Smooth muscle cell of the brain vasculature (primary cell): ENCODE data around the gene CACTIN.
"Not testable (repeated sequence)": the region's sequence is repeated elsewhere in the genome, so short reads cannot be mapped to it uniquely, and the experiment has no call there.

Experiments used
- DNase-seq: peaks from one replicate; pipeline ENCODE4 v3.0.0-alpha.2; 2012; ENCODE audit warnings: low read depth, low spot score

CACTIN gene

GRCh38 chr19:3626473-3627350 is at the start of gene CACTIN:
Gene CACTIN (minus strand): TSS chr19:3626790. CDS start chr19:3626762, 28 bp downstream.
- peak; percentile 92 for DNase-seq

DNA sequence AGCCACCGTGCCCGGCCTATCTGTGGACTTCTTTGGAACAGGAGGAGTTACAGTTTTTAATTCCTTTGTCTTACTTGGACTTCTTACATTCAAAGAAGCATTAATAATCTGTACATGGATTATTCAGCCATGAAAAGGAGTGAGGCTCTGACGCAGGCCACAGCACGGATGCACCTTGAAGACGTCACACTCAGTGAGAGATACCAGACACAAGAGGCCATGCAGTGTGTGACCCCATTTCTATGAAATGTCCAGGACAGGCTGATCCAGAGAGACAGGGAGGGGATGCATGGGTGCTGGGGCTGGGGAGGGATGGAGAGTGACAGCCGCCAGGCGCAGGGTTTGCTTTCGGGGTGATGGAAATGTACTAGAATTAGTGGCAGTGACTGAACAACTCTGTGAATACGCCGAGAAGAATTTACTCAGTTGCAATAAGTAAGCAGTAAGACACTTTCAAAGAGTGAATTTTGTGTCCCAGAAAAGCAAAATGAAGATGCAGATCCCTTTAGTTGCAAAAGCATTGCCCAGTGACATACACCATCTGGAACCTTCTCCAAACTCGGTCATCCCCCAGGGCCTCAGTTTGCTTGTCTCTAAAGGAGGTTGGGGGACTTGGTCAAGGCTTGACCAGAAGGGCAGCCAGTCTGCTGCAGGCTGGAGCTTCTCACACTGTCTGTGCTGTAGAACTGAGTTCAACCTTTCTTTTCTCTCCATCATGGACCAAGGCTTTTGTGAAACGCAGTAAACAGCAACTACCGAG is 48.4 kb upstream of the CACTIN start:
- no peak for DNase-seq

DNA sequence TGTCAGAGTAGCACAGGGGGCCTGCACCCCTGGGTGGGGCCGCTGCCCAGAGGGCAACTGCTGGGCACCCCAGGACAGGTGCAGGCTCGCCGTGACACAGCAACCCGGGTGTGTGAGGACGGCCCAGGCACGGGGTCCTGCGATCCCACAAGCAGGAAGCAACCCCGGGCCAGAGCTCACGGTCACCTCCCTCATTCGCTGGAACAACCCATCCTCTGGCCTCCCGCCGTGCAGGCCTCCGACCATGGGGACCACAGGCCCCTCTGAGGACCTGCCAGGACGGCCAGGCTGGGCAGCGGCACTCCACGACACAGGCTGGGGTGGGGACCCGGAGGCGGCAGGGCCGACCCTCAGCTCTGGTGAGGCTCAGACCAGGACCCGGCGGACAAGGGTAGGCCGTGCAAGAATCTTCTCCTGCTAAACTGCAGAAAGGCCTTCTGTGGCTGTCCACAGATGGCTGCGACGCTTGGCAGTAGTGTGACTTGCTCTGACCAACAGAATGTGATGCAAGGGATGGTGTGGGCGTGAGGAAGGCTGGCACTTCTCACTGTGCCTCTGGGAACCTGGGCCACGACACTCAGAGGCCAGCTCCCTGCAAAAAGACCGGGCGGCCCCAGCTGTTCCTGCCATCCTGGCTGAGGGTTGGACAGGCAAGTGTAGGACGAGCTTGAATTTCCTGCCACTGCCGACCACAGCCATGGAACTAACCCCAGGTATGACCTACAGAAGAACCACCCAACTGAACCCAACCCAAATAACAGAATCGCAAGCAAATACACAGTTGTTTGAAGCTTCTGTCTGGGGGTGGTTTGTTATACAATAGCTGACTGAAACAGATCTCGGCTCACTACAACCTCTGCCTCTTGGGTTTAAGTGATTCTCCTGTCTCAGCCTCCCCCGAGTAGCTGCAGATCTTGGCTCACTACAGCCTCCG is 47.2 kb upstream of the CACTIN start:
- no peak for DNase-seq

GRCh38 chr19:3672993-3673392 is 46.4 kb upstream of the CACTIN start:
- DNase-seq = no peak

- no peak for DNase-seq
These were observed 46.0 kb upstream of the CACTIN start for GRCh38 chr19:3672575-3672948.

GRCh38 chr19:3671680-3672574 is 45.3 kb upstream of the CACTIN start:
- no peak for DNase-seq

GRCh38 chr19:3670796-3671679 is 44.4 kb upstream of the CACTIN start:
- DNase-seq = no peak

DNA sequence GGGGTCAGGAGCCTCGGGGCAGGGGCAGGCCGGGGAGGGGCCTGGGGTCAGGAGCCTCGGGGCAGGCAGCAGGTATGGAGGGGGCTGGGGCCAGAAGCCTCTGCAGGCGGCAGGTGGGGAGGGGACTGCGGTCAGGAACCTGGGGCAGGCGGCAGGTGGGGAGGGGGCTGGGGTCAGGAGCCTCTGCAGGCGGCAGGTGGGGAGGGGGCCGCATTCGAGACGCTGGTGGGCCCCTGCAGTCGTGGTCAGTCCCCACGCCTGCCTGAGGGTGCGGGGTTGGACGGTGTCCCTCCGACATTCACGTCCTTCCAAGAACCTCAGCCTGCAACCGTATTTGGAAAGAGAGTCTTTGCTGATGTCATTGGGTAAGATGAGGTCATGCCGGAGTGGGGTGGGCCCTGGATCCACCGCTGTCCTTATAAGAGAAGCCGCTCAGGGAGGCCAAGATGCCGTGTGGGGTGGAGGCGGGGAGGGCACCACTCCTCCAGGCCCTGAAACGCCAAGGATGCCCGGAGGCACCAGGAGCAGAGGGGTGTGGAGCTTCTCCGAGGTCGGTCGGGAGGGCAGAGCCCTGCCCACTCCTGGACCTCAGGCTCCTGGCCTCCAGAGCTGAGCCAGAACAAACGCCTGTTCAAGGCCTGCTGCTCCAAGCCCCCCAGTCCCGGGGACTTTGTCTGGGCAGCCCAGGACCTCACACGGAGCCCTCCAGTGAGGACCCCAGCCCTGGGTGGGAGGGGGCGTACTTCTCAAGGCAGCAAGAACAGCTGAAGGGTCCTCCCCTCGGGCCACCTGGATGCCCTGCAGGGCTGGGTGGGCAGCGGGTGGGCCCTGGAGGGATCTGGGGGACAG is 43.6 kb upstream of the CACTIN start:
- no peak for DNase-seq

GRCh38 chr19:3669082-3669946 is 42.7 kb upstream of the CACTIN start:
- no peak for DNase-seq

DNA sequence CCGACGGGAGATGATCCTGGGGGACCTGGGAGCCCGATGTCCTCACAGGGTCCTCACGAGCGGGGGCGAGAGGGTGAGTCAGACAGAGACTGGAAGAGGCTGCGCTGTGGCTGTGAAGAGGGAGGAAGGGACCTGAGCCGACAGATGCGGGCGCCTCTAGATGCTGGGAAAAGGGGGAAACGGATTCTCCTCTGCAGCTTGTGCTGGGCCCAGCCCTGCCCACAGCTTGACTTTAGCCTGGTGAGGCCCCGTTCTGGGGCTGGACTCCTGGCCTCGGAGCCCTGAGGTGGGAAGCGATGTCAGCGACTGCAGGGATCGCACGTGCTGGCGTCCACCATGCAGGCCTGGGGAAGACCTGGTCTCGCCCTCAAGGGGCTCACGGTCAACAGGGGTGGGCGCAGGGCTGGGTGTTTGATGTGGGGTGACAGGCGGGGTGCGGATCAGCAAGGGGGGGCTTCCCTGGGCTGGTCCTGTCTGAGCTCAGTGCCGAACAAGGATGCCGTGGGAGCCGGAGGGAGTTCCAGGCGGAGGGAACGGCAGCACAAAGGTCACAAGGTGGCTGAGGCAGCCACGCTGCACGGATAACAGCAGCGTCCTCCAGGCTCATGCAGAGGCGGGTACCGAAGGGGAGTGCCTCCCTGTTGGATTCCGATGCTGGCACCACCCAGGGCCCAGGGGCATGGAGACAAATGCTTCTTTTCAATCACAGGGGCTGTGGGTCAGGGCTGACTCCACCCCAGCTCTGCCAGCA is 41.9 kb upstream of the CACTIN start:
- DNase-seq = no peak

GRCh38 chr19:3667766-3668165 is 41.2 kb upstream of the CACTIN start:
- DNase-seq = no peak

GRCh38 chr19:3667037-3667638 is 40.5 kb upstream of the CACTIN start:
- no peak for DNase-seq

- DNase-seq = not testable (repeated sequence)
These were observed 39.9 kb upstream of the CACTIN start for GRCh38 chr19:3666545-3666856.

DNA sequence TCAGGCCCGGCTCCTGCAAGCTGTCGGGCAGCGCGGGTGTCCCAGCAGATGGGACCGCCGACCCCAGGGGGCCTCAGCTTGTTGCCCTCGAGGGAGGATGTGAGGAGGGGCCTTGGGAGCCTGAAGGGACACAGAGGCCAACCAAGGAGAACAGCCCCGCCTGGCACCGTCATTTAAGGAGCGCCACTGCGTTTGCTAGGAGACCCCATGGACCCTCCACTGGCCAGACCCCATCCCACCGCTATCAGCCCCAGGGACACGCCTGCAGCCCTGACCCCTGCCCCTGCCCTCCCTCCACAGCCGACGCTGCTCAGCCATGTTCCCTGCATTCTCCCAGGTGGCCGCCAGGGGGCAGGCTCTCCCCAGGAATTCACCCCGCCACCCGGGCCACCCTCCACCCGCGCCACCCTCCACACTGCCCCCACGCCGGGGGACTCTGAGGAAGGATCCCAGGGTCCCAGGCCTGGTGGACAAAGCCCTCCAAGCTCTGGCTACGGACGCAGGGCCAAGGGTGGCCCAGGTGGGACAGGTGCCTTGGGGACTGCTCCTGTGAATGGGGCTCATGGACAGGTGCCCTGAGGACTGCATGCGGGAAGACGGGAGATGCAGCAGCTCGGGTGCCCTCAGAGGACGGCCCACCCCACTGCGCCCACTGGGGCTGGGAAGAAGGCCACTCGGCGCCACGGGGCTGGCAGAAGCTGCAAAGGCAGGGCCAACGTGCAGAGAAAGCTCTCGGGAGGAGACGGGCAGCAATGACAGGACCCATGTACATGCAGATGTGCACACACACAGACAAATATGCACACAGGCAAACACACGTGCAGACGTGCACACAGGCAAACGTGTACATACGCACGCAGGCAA is 39.3 kb upstream of the CACTIN start:
- DNase-seq = no peak

DNA sequence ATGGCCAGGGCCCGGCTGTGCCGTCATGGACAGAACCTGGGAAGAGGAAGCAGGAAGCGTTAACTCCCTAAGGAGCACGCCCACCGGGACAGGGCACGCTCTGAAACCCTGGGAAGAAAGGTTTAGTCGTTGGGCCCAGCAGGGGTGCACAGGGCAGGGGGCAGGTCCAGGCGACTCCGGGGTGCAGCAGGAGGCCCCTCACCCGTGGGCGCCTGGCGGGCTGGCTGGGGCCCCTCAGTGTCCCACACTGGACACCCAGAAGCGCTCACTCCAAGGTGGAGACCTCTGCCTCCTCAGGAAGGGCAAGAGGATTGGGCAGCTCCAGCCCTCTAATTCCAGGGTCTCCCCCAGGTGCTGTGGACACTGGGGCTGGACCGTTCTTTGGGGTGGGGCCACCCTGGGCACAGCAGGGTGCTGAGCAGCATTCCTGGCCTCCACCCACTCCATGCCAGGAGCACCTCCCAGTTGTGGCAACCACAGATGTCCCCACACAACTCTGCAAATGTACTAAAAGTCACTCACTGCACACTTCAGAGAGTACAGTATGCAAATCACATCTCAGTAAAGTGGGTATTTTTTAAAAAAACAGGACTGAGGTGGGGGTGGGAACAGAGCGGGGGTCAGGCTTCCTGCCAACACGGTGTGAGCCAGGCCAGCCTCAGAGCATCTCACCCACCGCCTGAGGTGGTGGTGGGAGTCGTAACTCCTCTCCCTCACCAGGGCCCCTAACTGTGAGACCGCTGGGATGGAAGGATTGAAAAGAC is 38.5 kb upstream of the CACTIN start:
- no peak for DNase-seq
